GM19035 (cell line): ENCODE data around the gene CRYBB3.
"Not testable (repeated sequence)": the region's sequence is repeated elsewhere in the genome, so short reads cannot be mapped to it uniquely, and the experiment has no call there.

Experiments
- ATAC-seq: cut with Tn5 transposase; IDR thresholded peaks from one replicate; pipeline ENCODE4 v1.9.1; 2021; ENCODE audit not compliant: unreplicated experiment

The CRYBB3 gene

DNA sequence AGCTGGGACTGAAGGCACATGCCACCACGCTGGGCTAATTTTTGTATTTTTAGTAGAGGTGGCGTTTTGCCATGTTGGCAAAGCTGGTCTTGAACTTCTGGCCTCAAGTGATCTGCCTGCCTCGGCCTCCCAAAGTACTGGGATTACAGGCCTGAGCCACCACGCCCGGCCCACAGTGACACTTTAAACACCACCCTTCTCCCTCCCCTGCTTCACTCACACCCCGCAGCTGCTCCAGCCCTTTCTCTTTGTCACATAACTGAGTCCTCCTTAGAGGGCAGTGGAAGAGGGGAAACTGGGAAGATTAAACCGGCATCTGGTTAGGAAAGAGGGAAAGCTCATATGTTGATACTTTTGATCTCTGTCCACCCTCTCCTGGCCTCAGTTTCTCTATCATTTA is 4.9 kb downstream of the CRYBB3 start:
- not testable (repeated sequence) for ATAC-seq

DNA sequence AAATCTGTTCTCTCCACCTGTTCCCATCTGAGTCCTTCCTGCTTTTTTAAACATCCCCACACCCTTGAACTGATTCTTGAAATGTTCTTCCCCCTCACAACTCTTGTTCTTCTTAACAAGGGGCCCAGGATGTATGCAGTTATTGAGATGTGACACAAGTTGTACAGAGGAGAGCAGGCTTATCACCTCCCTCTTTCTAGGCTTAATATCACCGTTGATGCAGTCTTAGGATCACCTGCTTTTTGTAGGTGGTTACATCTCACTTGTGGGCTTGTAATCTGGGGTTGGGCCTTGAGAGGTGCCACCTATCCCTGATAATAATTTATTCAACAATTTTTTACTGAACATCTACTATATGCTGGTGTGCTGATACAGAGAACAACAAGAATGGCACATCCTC is 6.2 kb downstream of the CRYBB3 start:
- ATAC-seq = no peak

DNA sequence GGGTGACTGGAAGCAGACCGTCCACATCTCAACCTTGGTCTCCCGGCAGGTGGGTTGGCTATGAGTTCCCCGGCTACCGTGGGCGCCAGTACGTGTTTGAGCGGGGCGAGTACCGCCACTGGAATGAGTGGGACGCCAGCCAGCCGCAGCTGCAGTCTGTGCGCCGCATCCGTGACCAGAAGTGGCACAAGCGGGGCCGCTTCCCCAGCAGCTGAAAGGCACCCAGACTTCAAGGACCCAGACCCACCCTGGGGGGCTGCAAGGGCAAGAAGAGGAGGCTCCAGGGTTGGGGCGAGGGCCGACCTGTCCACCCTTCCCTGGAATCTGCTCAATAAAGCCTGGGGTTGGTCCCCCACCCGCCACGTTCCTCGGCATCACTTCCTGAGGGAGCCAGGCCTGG is 7.3 kb downstream of the CRYBB3 start:
- no peak for ATAC-seq

DNA sequence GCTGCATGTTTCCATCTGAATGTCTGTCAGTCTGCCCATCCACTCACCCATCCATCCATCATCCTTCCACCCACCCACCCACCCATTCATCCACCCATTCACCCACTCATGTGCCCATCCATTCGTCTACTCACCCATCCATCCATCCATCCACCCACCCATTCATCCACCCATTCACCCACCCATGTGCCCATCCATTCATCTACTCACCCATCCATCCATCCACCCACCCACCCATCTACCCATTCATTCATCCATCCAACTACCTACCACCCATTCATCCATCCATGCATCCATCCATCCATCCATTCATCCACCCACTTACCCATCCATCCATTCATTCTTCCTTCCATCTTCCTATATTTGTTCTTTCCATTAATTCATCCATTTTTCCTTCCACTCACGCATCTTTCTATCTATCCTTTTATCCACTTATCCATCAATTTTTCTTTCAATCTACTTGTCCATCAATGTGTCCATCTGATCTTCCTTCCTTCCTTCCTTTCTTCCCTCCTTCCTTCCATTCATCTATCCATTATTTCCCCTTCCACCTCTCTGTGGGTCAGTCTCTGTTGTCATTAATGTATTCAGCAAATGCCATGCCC is 8.0 kb downstream of the CRYBB3 start:
- ATAC-seq = no peak

DNA sequence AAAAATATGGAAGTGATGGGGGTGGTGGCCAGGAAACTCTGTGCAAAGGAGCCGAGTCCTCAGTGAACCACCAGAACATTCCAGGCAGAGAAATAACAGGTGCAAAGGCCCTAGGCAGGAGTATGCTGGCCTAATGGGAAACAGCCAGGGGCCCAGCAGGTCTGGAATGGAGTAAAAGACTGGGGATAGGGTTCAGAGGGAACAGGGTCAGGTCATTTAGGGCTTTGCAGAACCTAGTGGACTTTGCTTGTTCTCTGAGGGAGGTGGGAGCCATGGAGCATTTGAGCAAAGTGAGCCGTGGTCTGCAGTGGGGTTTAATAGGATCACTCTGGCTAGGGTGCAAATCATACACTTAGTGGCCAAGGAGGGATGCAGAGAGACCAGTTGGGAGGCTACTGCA is 8.7 kb downstream of the CRYBB3 start:
- no peak for ATAC-seq

DNA sequence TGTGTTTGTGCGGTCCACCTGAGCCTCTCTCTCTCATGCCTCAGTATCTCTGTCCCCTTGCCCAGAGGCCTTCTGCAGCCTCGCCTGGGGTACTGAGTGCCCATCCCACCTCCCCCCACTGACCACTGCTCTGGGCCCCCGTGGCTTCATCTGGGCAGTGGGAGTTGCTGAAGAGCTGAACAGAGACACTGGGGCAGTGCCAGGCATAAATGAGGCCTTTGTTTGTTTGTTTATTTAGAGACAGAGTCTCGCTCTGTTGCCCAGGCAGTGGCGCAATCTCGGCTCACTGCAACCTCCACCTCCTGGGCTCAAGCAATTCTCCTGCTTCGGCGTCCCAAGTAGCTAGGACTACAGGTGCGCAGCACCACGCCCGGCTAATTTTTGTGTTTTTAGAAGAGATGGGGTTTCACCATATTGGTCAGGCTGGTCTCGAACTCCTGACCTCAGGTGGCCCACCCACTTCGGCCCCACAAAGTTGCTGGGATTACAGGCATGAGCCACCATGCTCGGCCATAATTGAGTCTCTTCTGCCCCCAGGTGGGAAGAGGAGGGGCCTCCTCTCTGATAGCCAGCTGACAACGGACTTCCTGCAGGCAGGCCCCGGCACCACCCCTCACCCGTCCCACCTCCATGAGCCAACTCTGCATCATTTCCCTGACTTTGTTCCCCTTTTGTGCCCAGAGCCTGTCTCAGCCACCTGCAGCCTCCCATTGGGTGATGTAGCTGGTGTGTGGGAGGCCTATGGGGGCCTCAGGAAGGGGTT is 9.3 kb downstream of the CRYBB3 start:
- no peak for ATAC-seq

DNA sequence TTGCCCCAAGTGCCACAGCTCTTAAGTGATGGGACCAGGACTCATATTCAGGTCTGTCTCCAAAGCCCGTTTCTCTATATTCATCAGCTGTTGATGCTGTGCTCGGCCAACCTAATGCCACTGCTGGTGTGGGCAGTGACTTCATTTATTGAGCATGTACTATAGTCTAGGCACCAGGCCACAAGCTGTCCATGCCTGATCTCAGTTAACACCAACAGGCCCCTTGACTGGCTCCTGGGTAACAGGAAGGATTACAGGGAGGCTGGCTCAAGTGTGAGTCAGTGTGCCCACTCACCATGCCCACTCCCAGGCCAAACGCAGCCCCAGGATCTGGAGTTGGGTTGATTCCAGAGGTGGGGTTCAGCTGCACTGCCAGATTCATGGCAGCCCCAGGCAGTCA is 11.1 kb downstream of the CRYBB3 start:
- no peak for ATAC-seq

DNA sequence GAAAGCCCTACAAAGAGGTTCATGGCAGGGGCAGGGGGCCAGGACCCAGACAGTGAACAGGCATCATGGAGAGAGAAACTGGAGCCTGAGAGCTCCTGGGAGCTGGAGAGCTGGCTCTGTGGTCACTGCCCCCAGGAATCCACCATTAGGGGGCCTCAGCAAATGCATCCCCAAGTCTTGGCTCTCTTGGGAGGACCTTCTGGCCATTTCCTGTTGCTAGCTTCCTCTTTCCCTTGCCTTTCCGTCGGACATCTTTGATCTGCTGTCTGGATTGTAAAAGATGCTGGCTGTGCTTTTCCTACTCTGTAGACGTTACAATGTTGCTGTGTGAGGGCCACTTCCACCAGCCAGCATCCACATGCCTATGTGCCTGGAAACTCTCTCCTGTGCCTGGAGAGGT is 12.7 kb downstream of the CRYBB3 start:
- ATAC-seq = no peak

DNA sequence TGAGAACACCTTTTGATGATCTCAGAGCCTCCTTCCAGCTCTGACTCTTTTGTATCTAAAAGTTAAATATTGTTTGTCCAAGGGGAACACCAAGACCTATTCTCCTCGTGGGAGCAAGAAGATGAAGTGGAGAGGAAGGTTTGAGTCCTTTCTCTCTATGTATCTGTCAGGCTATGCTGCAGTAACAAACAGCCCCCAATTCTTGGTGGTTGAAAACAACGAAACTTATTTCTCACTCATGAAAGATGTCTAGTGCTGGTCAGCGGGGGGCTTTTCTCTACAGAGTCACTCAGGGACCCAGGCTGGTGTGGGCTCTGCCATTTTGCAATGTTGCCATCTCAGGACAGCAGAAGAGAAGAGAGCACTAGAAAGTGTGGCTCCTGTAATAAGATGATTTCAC is 13.6 kb downstream of the CRYBB3 start:
- ATAC-seq = no peak

DNA sequence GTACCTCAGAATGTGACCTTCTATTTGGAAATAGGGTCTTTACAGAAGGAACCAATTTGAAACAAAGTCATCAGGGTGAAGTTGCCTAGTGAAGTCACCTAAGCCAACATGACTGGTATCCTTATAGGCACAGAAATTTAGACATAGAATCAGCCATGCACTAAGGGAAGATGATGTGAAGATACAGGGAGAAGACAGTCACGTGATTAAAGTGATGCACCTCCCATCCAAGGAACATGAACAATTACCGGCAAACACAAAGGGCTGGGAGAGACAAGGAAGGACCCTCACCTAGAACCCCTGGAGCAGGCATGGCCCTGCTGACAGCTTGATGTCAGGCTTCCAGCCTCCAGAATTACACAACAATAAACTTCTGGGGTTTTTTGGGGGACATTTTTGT is 16.6 kb downstream of the CRYBB3 start:
- no peak for ATAC-seq

DNA sequence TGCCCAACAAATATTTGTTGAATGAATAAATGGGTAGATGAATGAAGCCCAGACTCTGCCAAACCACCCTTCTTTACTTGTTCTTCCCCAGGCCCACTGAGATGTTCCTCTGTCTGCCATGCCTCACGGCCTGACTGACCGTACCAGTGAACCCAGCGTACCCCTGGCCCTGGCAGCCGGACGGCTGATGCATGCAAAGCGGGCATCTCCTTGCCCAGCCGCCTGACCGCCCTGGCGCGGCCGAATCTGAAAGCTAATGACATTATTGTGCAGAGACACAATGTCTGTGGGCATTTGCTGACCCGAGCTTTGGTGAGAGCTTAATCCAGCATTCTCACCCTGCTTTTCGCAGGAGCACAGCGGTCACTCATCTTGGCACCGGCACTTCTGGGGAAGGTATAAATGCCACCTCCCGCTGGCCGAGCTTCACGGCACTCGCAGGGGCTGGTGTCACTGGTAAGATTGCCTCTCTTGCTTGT is 19.6 kb downstream of the CRYBB3 start, which contains the start of gene CRYBB2:
Gene CRYBB2, plus strand, starts transcription at position 429 of the 479 bp plus-strand sequence. CDS start 1,791 bp downstream, outside the sequence.
- no peak for ATAC-seq

DNA sequence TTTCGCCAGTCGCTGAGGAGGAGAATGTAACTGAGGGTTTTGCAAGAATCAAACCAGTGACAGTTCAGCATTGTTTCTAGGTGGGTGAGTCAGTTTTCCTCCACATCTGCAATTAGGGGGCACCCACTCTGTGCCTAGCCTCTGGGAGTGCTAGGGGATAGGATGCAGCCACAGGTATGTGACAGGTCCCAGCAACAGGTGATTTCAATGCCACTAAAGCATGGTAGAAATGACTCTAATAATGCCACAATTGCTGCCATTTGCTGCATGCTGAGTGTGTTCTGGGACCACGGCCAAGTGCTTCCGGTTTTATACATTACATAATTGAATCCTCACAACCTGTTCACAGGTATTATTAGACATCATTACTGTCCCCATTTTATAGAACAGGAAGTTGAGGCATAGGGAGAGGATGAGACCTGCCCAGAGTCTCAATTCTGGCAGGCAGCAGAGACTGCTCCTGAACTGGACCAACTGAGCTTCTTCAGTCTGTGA is 20.3 kb downstream of the CRYBB3 start:
- no peak for ATAC-seq

DNA sequence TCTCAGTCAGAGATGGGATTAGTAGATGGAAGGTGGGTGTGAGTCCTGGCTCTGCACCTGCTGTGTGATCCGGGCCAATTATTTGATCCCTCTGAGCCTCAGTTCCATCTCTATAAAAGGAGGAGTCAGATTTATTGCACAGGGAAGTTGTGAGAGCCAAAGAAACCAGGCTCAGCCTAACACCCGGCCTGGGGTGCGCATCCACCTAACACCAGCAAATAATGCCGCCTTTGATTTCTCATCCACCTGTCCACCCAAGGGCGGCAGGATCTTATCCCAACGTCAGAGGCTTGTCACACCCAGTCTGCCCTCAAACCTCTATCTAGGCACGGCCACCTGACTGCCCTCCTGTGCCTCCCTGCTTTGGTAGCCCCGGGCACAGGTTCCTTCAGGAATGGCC is 22.1 kb downstream of the CRYBB3 start:
- ATAC-seq = no peak

DNA sequence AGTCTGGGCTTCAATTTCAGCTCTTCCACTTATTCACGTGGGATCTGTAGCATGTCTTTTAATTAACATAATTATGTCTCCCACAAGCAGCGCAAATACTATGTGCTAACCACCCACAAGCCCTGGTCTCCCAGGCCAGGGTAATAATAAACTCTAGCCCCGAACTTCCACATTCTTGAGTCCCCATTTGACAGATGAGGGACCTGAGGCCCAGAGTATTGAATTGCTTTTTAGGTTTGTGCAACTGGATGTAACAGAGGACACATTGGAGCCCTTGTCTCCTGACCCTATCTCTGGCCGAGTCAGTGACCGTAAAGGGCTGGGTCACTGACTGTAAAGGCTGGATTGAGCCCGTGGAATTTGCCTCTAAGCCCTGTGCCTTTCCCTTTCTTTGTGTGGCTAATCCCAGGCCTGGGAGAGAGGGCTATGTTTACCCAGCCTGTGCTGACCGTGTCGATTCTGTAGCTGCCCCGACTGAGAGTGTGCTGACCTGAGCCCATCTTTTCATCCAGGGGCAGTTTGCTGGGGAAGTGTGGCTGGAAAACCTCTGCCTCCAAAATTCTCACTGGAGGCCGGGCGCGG is 23.7 kb downstream of the CRYBB3 start:
- no peak for ATAC-seq

DNA sequence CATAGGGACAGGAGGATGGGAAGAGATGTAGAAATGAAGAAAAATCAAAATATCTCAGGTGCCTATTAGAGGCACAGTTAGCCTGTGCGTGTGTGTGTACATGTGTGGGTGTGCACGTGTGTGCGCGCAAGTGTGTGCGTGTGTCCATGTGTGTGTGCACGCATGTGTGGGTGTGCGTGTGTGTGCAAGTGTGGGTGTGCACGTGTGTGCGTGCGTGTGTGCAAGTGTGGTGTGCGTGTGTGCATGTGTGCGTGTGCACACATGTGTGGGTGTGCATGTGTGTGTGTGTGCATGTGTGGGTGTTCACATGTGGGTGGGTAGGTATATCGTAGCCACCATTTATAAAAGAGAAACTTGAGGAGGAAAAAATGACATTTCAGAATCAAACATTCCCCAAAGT is 29.2 kb downstream of the CRYBB3 start:
- ATAC-seq = no peak

DNA sequence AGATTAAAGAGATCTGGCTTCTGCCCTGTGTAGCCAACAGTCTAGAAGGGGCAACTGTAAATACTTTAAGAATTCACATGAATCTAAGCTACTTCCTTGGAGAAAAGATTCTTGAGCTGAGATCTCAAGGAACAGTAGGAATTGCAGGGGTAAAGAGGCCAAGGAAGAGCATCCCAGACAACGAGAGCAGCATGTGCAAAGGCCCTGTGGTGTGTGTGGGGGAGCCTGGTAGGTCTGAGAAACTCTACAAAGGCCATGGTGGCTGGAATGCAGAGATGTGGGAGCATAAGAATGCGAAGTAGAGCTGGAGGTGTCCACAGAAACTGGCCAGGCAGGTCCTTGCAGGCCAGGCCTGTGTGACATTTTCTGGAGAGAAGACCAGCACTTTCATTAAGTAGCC is 31.1 kb downstream of the CRYBB3 start:
- ATAC-seq = not testable (repeated sequence)

DNA sequence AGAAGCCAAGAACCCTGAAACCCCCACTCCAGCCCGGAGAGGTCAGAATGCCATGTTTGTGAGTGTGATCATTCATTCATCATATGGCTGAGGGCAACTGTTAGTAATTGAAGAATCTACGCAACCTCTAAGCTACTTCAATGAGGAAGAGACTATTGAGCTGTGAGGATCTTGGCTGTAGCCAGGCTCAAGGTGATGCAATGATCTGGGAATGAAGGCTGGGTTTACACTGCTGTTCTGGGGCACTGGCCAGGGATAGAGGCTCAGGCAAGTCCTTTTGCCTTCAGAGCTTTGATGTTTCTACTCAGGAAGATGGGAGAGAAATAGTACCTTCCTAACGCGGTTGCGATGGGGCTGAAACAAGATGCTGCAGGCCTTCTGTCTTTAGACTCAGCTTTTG is 32.6 kb downstream of the CRYBB3 start:
- no peak for ATAC-seq

DNA sequence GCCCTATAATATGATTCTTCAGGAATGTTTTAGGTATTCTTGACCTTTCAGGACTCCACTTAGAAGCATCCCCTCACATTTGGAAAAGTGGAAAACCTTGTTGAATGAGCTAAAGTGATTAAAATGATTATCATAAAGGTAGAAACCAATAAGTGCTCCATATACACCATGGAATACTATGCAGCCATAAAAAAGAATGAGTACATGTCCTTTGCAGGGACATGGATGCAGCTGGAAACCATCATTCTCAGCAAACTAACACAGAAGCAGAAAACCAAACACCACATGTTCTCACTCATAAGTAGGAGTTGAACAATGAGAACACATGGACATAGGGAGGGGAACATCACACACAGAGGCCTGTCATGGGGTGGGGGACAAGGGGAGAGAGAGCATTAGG is 34.0 kb downstream of the CRYBB3 start:
- ATAC-seq = not testable (repeated sequence)

DNA sequence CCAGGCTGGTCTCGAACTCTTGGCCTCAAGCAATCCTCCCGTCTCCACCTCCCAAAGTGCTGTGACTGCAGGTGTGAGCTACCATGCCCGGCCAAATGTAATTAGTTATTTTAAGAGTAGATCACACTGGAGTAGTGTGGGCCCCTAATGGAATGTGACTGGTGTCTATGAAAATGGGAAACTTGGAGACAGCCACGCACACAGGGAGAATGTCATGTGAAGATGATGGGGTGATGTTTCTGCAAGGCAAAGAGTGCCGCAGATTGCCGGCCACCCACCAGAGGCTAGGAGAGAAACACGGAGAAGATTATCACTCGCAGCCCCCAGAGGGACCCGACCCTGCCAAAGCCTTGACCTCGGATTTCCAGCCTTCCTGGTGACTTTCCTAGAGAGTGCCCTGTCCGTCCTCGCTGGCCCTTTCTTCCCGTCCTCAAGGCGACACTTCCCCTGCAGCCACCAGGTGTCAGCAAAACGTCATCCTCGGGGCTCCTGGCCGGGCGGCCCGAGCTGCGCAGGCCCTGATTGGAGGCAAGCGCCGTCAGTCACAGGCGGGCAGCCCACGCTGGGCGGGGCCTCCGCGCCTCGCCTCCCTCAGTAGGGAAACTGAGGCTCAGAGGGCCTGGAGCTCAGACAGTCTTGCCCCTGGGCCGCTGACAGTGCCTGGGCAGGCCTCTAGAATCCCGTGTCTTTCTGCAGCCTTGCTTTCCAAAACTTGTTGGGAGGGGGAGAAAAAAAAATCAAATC is 36.1 kb downstream of the CRYBB3 start:
- ATAC-seq = no peak

DNA sequence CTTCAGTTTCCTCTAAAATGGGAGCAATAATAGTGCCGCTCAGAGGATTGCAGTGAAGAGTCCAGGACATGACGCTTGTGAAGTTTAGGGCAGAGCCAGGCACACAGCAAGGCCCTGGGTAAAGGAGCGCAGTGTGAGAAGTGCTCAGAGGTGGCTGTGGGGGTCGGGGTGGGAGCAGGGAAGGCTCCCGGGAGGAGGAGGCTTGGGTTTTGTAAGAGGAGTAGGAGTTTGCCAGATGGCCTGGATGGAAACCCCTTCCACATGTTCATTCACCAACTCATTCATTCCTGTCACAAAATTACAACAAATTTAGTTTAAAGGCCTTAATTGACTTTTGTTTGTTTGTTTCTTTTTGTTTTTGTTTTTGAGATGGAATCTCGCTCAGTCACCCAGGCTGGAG is 36.8 kb downstream of the CRYBB3 start:
- ATAC-seq = no peak

DNA sequence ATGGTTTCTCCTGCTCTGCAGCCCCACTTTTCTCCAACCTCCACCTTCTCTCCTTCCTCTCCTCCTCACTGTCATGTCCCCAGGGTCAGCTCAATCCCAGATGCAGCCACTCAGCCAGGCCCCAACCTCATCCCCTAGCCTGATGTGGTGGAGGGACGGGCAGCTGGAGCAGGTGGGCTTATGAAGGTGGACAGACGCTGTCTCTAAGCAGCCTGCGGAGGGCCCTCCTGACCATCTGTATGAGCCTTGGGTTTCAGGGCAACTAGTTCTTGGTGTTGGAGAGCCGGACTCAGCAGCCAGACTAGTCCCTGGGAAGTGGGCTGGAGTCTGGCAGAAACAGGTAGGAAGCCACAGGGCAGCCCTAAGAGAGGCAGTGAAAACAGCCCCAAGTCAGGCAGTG is 37.8 kb downstream of the CRYBB3 start:
- no peak for ATAC-seq
